AG09309 (cell line): ENCODE measurements around the gene FAM162A.
"Not testable (repeated sequence)": the region's sequence is repeated elsewhere in the genome, so short reads cannot be mapped to it uniquely, and the experiment has no call there.

Experiments
- DNase-seq: peaks from one replicate; pipeline ENCODE4 v3.0.0-alpha.2; 2010; ENCODE audit warnings: low read depth
- H3K4me3 ChIP-seq: 2 replicates; pipeline ENCODE4 v1.5.1; 2011; ENCODE audit warnings: mild to moderate bottlenecking, low read depth, low read length, moderate library complexity; ENCODE audit not compliant: control insufficient read depth
- CTCF ChIP-seq: IDR thresholded peaks from 2 replicates; pipeline ENCODE4 v1.5.1; 2011; ENCODE audit warnings: mild to moderate bottlenecking, low read depth, low read length, inconsistent platforms; ENCODE audit not compliant: insufficient read depth, control insufficient read depth; ENCODE audit errors: missing control alignments

The FAM162A gene

GRCh38 chr3:122427857-122428471, 44.0 kb downstream of the FAM162A start:
- no peak for TF ChIP-seq CTCF
- H3K4me3 ChIP-seq = no peak overlapping the region
- DNase-seq = no peak

- TF ChIP-seq CTCF = no peak
- no peak for DNase-seq
- no peak overlapping the region for H3K4me3 ChIP-seq
These were observed 46.4 kb downstream of the FAM162A start for GRCh38 chr3:122430371-122430770.

- no peak overlapping the region for H3K4me3 ChIP-seq
- TF ChIP-seq CTCF = no peak
- DNase-seq = no peak
These were observed 52.0 kb downstream of the FAM162A start for GRCh38 chr3:122435950-122436349.

- DNase-seq = no peak
- no peak overlapping the region for H3K4me3 ChIP-seq
- TF ChIP-seq CTCF = no peak
These were observed 59.1 kb downstream of the FAM162A start for GRCh38 chr3:122443090-122443489.

GRCh38 chr3:122443762-122444490, 59.9 kb downstream of the FAM162A start:
- not testable (repeated sequence) for DNase-seq, H3K4me3 ChIP-seq

- DNase-seq, H3K4me3 ChIP-seq: not testable (repeated sequence)
These were observed 60.5 kb downstream of the FAM162A start for GRCh38 chr3:122444491-122444887.

- not testable (repeated sequence) for H3K4me3 ChIP-seq, DNase-seq
These were observed 64.2 kb downstream of the FAM162A start for GRCh38 chr3:122448218-122448617.

GRCh38 chr3:122451371-122451770, 67.4 kb downstream of the FAM162A start:
- TF ChIP-seq CTCF = no peak
- no peak for DNase-seq
- no peak overlapping the region for H3K4me3 ChIP-seq
